ENCODE results near the gene DIDO1.

DIDO1 gene

DNA sequence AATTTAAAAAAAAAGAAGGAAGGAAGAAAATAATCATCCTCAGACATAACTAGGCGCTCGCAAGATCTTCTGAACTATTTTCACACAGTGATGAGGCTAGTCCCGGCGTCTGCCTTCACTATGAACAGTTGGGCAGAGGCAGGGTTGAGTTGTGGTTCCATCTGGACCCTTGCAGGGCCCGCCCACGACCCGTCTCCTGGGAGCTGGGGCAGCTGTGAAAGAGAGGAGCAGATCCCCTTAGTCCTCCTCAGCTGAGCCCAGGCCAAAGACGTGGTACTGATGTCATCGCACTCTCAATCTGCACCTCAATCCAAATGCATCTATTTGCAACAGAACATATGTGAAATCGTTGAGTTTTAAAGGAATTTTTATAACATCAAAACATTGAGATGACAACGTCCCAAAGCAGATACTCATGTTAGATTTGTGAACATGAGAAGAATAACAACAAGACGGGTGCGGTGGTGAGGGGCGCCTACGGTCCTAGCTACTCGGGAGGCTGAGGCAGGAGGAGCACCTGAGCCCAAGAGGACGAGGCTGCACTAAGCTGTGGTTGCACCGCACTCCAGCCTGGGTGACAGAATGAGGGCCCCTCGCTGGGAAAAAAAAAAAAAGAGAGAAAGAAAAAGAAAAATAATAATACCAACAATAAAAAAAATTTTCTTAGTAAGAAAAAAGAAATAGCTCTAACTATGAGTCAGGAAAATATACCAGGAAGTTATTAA, 80.0 kb downstream of the DIDO1 start:
- no peak for DNase-seq

DNA sequence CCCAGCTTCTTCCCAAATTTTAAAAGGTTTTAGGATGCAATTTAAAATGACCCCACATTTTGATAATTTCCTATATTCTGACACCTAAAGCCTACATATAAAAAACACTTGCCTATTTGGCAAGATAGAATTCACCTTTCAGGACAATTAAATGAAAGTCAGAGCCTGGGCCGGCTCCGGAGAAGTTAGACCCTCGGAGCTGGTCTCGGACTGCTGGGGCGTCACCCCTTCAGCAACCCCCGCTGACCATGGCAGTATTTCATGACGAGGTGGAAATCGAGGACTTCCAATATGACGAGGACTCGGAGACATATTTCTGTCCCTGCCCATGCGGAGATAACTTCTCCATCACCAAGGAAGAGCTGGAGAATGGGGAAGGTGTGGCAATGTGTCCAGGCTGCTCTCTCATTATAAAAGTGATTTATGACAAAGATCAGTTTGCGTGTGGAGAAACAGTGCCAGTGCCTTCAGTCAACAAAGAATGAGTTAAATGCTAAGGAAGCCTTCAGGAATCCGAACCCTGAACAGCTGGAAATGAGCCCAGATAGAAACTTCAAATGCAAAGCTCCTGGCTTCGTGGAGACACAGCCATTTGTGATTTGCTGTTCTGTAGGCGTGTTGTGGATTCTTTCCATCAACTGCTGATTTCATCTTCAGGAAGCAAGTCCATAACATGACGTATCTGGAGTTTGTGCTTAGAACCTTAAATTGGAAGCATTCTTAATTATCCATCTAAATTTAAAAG, 80.7 kb downstream of the DIDO1 start:
- DNase-seq, result no peak

DNA sequence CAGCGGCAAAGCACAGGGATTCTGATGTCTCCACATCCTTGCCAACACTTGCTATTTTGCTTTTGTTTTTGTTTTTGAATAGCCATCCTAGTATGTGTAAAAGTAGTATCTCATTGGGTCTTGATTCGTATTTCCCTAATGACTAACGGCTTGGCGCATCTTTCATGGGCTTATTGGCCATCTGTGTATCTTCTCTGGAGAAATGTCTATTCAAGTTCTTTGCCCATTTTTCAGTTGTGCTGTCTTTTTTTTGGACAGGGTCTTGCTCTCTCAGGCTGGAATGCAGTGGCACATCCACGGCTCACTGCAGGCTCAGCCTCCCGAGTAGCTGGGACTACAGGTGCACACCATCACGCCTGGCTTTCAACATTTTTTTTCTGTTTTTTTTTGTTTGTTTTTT, 82.1 kb downstream of the DIDO1 start:
- no peak for DNase-seq

DNA sequence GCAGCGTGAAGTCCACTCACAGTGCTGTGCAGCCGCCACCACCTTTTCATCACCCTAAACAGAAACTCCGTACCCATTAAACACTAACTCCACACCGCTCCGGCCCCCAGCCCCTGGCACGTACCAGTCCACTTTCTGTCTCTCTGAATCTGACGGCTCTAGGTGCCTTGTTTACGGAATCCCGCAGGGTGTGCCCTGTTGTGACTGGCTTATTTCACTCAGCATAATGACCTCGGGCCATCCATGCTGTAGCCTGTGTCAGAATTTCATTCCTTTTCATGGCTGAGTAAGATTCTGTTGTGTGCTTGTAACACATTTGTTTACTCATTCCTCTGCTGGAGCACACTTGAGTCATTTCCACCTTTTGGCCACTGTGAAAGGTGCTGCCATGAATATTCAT, 82.6 kb downstream of the DIDO1 start:
- no peak for DNase-seq

DNA sequence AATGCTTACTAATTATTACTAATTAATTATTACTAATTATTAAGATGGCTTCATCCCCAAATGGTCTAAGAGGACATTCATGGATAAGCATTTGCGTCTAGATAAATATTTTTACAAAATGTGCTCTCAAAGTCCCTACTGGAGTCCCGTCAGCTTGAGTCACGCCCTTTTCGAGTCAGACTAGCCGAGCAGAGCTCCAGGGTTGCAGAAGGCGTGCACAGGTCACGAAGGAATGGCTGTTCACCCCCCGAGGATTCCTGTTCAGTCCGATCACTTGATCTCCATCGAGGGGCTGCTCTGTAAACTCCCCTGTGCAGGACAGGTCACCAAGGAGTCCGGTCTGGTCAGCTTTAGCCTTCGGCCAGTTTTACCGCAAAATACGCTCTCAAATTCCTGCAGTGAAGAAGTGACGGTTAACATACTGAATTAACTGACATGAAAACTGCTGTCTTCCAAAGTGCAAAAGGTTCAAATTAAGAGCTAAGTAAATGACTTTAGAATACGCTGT, 84.5 kb downstream of the DIDO1 start:
- DNase-seq, result no peak

DNA sequence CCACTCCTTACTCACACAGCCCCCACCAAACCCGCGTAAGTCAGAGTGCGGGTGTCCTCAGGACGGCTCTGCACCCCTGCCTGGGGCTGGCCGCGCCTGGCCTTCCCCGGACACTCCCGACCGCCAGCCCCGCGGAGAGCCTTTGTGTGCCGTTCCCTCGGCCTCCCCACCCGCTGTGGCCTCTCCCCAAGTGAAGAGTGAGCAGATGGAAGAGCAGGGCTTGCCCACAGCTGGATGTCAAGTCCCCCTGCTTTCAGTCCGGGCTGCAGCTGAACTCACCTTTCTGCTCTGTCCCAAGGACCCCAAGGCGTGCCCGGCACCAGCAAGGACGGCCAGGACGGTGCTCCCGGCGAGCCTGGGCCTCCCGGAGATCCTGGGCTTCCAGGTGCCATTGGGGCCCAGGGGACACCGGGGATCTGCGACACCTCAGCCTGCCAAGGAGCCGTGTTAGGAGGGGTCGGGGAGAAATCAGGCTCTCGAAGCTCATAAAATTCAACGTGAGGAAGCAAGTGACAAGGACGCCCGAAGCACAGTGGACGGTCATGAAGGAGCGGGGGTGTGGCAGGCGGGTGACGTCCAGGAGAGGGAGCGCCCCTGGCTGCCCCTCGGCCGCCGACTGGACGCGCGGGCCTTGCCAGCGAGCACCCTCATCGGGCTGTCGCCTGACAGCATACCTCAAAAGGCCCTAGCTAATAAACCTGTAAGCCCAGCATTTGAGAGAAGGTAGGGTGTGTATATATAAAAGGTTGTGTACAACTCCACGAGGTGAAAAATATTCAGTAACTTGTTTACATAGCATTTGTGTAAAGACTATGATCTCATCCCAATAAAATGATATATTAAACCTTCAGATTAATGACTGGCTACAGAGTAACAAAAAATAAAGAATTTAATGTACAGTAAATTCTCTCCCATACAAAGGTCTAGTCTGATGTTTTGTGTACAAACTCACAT, 85.8 kb downstream of the DIDO1 start:
- no peak for DNase-seq

DNA sequence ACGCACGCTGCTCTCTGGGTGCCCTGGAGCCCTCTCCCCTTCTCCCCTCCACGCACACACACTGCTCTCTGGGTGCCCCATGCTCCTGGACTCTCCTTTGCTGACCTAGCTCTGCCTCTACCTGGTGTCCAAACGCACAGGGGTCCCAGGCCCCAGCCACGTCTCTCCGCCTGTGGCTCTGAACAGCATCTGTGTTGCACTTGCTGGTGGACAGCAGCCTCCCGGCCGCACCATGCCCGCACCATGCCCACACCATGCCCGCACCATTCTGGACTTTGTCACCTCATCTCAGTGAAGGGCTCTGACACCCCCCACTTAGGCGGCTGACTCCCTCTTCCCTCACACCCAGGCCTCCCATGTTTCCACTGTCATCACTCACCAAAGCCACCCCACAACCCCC, 86.5 kb downstream of the DIDO1 start:
- no peak for DNase-seq

DNA sequence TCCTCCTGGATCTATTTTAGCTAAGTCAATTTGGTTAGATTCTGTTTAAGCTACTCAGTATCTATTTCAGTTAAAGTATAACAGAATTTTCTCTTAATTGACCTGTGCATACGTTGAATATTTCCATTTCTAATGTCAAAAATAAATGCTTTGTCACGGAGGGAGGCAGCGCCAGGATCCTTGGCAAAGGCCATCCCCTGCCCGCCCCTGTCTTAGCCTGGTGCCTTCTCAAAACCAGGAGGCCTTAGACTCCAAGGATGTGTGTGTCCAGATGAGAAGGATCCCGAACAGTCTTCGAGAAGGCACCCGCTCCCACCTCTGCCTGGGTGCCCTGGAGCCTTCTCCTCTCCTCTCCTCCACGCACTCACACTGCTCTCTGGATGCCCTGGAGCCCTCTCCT, 87.0 kb downstream of the DIDO1 start:
- no peak for DNase-seq

DNA sequence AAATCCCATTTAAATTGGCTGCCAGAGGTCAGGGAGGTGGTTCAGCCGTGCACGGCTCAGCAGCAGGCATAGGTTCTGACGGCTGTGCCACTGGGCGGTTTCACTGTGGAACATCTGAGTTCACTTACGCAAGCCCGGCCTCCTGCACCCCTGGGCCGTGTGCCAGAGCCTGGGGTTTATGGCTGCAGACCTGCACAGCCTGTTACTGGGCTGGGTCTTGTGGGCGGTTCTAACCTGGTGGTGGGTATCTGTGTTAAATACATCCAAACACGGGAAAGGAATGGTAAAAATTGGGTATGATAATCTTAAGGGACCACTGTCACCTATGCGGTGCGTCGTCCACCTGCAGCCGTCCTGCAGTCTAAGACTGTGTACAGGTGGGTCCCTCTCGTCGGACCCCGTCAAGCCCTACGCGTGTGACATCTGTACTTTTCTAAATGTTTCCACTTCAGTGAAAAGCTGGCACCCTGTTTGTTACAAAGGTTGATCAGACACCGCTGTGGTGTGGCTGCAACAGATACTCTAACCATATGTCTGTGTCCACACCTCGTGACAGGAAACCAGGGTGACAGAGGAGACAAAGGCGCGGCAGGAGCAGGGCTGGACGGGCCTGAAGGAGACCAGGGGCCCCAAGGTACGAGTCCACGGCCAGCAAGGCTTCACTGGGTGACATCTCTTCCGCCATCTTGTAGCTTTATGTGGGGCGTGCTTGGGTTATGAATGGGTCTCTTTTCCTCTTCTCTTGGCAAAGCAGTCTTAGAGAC, 88.0 kb downstream of the DIDO1 start:
- no peak for DNase-seq

DNA sequence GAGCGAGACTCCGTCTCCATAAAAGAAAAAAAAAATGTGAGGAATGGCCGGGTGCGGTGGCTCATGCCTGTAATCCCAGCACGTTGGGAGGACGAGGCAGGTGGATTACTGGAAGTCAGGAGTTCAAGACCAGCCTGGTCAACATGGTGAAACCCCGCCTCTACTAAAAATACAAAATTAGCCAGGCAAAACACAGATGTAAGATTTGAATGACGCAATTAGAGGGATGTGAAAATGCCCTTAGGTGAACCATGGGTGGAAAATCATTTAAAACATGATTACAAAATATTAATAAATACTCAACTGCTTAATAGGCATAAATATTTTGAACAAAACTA, 88.5 kb downstream of the DIDO1 start:
- no peak for DNase-seq

DNA sequence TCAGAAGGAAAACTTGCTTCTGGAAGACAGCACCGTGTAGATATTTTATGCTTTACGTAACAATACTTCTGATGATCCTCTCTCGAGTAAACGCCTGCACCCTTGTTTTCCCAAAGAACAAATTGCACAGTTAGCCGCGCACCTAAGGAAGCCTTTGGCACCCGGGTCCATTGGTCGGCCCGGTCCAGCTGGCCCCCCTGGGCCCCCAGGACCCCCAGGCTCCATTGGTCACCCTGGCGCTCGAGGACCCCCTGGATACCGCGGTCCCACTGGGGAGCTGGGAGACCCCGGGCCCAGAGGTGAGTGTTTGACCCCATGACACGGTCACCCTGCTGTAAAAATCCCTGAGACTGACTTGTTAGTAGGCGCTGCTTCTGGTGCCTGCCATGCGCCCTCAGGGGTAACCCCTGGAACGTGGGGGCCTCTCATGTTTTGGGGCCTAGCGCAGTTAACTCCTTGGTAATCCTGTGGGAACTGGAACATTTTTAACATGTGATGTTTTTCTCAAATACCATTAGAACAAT, 89.3 kb downstream of the DIDO1 start:
- DNase-seq, result no peak

DNA sequence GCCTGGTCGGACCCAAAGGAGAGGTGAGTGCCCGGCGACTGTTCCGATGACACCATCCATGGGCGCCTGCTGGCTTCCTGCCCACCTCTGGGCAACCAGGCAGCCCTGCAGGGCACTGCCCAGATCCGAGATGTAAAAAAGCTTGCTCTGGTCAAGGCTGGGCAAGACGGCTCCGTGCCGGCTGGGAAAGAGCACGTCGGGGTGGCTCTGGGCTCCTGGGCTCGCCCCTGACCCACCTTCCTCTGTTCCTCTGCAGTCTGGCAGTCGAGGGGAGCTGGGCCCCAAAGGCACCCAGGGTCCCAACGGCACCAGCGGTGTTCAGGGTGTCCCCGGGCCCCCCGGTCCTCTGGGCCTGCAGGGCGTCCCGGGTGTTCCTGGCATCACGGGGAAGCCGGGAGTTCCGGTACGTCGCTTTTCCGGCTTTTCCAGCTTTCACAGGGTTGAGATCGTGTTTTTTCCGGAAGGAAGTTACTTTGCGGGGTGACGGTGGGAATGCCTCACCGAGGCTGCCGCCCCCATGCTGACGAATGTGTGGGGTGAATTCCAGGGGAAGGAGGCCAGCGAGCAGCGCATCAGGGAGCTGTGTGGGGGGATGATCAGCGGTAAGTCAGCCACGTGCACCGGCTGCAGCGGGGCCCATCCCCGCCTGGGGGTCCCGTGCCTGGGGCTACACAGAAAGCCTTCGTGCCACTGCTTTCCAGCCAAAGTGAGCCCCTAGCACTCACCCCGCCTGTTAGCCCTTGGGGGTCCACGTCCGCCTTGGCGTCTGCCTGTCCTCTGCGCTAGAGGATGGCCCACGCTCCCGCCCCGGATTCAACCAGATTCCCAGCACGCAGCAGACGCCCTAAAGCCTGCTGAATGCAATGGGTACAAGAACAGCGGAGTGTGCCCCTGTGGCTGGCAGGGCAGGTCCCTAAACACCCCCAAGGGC, 90.1 kb downstream of the DIDO1 start:
- DNase-seq, result no peak

DNA sequence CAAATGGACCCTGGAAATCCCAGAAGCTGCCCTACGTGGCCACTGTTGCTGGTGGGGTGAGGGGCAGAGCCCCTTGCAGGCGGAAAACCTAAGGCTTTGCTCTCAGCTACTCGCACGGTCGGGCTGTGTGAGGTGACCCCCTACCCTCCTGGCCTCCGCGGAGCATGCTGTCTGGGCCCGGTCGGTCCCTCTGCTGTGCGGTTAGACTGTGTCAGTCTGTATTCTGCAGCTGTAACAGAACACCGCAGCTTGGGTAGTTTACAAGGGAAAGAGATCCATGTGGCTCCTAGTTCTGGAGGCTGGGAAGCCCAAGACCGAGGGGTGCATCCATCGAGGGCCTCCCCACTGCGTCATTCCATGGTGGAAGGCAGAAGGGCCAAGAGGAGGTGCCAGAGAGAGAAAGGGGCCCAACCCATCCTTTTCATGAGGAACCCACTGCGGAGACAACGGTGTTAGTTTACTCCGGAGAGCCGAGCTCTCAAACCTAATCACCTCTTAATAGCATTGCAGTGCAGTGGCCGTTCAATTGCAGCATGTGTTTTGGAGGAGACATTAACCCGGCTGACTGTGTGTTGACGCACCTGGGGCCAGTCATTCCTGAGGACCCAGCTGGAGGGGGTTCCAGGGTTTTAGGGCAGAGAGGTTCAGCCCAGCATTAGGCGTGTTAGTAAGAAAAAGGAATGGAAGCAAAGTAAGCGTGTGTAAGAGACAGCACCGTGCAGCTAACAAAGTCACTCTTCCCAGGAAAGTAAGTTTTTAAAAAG, 91.2 kb downstream of the DIDO1 start:
- no peak for DNase-seq

DNA sequence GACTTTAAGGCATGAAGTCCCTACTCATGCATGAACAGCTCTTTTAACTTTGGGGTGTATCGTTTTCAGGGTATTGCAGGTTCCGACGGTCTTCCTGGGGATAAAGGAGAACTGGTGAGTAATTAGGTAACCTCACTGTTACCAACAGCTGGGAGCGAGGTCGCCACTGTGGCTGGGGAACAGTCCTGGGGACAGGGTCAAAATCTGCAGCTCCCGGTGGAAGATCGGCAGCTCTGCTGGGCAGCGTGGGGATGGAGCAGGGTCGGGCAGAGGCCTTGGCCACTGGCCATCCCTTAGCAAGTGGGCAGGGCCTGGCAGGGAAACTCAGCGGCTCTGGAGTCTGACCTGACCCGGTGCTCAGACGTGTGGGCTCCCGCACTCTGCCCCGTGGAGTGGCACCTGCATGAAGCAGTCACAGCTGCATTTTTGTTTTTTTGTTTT, 93.3 kb downstream of the DIDO1 start:
- no peak for DNase-seq

DNA sequence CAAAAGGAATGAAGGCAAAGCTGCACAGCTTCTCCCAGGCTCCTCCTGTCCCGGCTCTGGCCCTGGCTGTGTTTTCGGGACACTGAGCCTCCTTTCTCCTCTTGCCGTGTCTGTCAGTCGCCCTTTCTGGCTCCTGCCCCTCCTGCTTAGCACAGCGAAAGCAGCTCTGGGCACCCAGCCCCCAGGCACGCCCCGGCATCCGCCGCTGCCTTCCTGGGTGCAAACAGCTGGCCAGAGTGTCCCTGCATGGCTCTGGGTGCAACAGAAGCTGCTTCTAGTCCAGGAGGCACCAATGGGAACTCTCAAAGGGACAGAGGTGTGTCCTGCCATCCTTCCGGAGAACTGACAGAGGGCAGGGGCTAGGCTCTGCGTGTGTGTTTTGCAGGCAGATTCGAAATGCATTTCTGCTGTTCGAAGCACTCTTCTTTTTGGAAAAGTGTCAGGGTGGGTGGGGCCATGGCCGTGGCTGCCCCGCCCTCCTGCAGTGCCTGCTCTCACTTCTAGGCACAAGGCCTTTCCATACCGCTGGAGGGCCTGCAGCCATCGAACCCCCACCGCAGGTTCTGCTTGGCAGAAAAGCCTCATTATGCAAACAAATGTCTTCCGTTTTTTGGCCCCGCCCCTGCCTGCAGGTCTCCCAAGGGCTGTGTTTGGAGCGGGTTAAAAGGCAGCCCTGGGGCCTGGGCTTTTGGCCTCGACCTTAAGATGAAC, 93.9 kb downstream of the DIDO1 start:
- no peak for DNase-seq

DNA sequence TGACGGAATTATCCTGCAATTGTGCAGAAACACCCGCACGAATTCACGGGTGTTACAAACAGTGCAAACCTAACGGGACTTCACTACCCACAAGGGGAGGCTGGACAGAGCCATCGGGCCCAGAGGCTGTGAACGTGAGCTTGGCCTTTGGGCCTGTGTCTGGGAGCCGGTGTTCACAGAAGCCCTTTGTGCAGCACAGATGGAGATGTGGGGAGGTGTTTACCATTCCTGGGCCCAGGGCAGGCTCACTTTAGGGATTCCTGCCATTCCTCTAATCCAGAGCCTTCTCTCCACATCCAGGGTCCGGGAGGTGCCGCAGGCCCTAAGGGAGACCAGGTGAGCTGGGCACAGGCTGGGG, 94.5 kb downstream of the DIDO1 start:
- no peak for DNase-seq

DNA sequence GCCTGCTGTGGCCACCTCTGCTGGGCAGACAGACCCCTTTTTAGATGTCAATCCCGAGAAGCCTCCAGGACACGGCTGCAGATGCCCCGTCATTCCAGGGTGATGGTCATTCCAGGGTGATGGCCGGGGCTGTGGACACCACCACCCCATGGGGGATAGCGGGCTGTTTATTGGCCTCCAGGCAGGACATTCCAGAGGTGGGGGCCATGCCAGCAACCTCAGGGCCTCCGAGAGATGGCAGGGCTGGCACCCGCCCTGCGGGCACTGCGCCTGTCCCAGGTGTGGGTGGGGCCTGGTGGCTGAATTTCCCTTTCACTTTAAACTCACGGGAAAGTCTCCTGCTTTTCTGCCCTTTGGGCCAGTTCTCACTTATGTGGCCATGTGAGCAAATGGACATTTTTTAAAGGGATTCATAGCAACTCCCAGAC, 94.9 kb downstream of the DIDO1 start:
- no peak for DNase-seq

DNA sequence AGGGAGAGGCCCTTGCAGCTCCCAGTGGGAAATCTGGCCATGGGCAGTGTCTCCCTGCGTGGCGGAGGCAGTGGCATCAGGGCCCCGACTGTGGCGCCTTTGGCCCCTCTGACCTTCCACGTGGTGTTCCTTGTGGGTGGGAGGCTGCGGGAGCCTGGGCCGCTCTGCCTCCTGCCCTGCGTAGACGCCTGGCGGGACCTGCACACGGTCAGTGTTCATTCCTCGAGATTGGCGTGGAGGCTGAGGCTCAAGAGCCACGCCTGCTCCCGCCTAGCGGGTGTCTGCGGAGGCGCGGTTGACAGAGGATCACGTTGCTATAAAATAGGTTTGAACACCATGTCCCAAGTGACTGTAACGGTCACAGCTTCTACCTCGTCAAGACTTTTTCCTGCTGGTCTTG, 95.5 kb downstream of the DIDO1 start:
- no peak for DNase-seq

DNA sequence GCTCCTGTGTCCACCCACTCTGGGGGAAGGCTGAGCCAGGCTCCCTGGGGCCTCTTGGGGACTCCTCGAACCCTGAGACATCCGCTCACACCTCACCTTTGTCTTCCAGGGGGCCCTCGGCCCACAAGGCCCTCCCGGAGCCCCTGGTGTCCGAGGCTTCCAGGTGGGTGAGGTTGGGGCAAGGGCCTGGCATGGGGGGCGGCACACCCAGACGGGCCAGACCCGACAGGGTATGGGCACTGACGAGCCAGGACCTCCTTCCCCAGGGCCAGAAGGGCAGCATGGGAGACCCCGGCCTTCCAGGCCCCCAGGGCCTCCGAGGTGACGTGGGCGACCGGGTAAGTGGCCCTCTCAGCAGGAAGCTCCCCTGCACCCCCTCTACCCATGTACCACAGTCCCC, 96.1 kb downstream of the DIDO1 start:
- DNase-seq, result no peak
